ENCODE data around the gene PRKD2. TPM values are rescaled to one million over a fixed set of nuclear protein-coding genes. Genes with fewer than 3 reads are reported as not detected.

The PRKD2 gene
- total RNA-seq, 1 experiment from 2014 or later, result 98.3 TPM

DNA sequence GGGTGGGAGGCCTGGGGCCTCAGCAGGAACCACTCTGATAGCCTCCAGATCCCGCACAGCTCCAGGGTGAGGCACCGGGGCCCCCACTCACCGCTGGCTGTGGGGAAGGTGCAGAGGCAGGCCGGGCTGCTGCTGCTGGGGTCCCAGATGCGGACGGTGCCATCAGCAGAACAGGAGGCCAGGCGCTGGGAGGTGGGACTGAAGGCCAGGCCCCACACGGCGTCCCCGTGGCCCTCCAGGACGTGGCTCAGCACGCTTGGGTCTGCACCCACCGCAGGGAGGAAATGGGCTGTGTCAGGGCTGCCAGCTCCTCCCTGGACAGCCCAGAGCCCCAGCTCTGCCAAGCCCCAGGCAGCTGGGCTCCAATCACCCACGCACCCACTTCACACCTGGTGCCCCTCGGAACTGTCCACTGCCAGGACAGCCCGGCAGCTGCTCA lies 6.1 kb upstream of the PRKD2 start:
- Mint-ChIP-seq H3K9me3 (ENCODE audit: low read depth, unreplicated experiment) (no peaks in the 10 kb centered on the region), H3K27ac (ENCODE audit: unreplicated experiment) (no peak overlapping the region), H3K4me3 (ENCODE audit: low read depth, unreplicated experiment) (no peak overlapping the region), H3K27me3 (ENCODE audit: unreplicated experiment) (no peaks in the 10 kb centered on the region), H3K36me3 (ENCODE audit: insufficient read depth, unreplicated experiment) (peaks cover 76% of the 10 kb centered on the region), H3K4me1 (ENCODE audit: low read depth, unreplicated experiment) (peaks cover 10% of the 10 kb centered on the region)
- no peak for DNase-seq
- CTCF ChIA-PET, result interaction anchor here (1.1 kb wide), 1 partner anchor 9 kb away, joined by 5 read pairs; no protein-coding TSS in a partner anchor
- TF ChIP-seq, protein P1, sequence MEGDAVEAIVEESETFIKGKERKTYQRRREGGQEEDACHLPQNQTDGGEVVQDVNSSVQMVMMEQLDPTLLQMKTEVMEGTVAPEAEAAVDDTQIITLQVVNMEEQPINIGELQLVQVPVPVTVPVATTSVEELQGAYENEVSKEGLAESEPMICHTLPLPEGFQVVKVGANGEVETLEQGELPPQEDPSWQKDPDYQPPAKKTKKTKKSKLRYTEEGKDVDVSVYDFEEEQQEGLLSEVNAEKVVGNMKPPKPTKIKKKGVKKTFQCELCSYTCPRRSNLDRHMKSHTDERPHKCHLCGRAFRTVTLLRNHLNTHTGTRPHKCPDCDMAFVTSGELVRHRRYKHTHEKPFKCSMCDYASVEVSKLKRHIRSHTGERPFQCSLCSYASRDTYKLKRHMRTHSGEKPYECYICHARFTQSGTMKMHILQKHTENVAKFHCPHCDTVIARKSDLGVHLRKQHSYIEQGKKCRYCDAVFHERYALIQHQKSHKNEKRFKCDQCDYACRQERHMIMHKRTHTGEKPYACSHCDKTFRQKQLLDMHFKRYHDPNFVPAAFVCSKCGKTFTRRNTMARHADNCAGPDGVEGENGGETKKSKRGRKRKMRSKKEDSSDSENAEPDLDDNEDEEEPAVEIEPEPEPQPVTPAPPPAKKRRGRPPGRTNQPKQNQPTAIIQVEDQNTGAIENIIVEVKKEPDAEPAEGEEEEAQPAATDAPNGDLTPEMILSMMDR (IDR thresholded peaks at IDR 0.05; ENCODE audit: unreplicated experiment), result no peak
- intact Hi-C loops (cut with micrococcal nuclease; ENCODE audit: unreplicated experiment), result no loop called here
- BruUV-seq (replicated peaks), result no TSS peak

DNA sequence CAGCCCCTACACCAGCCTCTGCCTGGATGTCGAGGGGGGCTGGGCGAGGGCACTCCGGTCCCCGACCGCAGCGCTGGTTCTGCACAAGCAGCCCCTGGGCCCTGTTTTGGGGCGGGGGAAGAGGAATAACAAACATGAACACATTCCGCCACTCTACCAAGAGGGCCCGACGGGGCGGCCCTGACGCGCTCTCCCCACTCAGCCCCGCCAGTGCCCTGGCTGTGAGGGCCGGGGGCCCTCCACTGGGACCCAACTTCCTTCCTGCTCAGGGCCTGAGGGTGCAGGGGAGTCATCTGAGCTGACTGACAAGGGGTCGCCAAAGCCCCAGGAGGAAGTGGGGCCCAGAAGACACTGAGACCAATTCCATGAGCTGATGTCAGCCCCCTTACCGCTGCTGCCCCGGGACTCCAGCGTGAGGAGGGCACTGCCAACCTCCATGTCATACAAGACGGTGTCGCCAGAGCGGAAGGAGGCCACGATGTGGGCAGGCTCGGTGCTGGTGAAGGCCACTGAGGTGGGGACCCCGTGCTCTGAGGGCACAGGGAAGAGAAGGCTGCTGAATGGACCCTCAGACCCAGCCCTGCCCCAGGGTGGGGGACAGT lies 5.6 kb upstream of the PRKD2 start:
- no TSS peak for BruUV-seq (replicated peaks)
- no peak overlapping the region for H3K27ac Mint-ChIP-seq (ENCODE audit: unreplicated experiment)
- intact Hi-C loops (cut with micrococcal nuclease; ENCODE audit: unreplicated experiment), result no loop called here
- CTCF ChIA-PET, result interaction anchor here (1.1 kb wide), 1 partner anchor 8 kb away, joined by 5 read pairs; no protein-coding TSS in a partner anchor
- peaks cover 15% of the 10 kb centered on the region for H3K4me1 Mint-ChIP-seq (ENCODE audit: low read depth, unreplicated experiment)
- H3K4me3 Mint-ChIP-seq (ENCODE audit: low read depth, unreplicated experiment), result no peak overlapping the region
- H3K36me3 Mint-ChIP-seq (ENCODE audit: insufficient read depth, unreplicated experiment), result peaks cover 79% of the 10 kb centered on the region
- no peaks in the 10 kb centered on the region for H3K27me3 Mint-ChIP-seq (ENCODE audit: unreplicated experiment)
- TF ChIP-seq, protein P1 (IDR thresholded peaks at IDR 0.05; ENCODE audit: unreplicated experiment), result no peak
- no peaks in the 10 kb centered on the region for H3K9me3 Mint-ChIP-seq (ENCODE audit: low read depth, unreplicated experiment)
- DNase-seq, result no peak

DNA sequence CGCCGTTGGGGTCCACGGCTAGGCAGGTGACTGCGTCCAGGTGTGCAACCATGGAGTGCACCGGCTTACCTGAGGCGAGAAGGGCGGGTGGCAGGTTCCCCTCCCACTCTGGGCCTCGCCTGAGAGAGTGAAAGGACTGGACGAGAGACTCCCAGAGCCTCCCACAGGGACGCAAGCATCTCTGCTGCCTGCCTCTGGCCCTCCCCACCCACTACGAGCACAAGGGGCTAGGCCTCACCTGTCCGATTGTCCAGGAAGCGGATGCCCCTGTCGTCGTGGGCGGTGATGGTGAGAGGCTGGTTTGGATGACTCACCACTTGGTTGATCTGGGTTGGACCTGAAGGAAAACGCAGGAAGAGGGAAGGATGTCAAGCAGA lies 5.1 kb upstream of the PRKD2 start:
- DNase-seq, result no peak
- Mint-ChIP-seq H3K27ac (ENCODE audit: unreplicated experiment) (no peak overlapping the region), H3K4me3 (ENCODE audit: low read depth, unreplicated experiment) (no peak overlapping the region), H3K27me3 (ENCODE audit: unreplicated experiment) (no peaks in the 10 kb centered on the region), H3K9me3 (ENCODE audit: low read depth, unreplicated experiment) (no peaks in the 10 kb centered on the region), H3K36me3 (ENCODE audit: insufficient read depth, unreplicated experiment) (peaks cover 79% of the 10 kb centered on the region), H3K4me1 (ENCODE audit: low read depth, unreplicated experiment) (peaks cover 18% of the 10 kb centered on the region)
- CTCF ChIA-PET, result no interaction called here
- no TSS peak for BruUV-seq (replicated peaks)
- intact Hi-C loops (cut with micrococcal nuclease; ENCODE audit: unreplicated experiment), result no loop called here
- TF ChIP-seq, protein P1 (IDR thresholded peaks at IDR 0.05; ENCODE audit: unreplicated experiment), result no peak

DNA sequence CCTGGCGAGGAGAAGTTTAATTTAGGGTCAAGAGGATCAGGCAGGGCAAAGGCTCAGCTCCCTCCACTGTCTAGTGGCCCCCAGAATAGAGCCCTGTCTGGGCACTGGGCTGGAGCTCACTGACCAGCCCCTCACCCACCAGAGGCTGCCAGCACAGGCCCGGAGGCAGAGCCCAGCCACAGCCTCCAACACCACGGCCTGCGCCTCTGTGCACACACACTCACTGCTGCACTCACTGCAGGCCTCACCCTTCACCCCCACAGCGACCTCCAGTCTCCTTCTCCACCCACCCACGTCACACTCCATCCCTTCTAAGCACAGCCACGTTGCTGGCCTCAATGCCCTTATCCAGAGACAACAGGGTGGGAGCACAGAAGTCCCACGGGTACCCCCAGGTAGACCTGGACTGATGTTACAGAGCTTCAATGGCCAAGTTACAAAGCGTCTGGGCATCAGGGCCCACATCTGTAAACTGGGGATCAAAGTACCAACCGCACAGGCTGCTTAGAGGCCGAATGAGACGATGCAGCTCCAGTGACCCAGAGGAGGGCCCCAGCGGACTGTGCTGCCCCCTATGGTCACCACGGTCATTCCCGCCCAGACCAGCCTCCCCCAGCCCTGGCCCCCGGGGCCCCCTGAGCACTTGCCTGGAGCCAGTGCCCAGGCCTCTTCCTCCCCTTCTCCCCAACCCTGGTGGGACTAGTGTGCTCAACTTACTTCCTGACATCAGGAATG lies 4.5 kb upstream of the PRKD2 start:
- no peaks in the 10 kb centered on the region for H3K9me3 Mint-ChIP-seq (ENCODE audit: low read depth, unreplicated experiment)
- DNase-seq, result no peak
- peaks cover 79% of the 10 kb centered on the region for H3K36me3 Mint-ChIP-seq (ENCODE audit: insufficient read depth, unreplicated experiment)
- H3K27me3 Mint-ChIP-seq (ENCODE audit: unreplicated experiment), result no peaks in the 10 kb centered on the region
- CTCF ChIA-PET, result no interaction called here
- peaks cover 18% of the 10 kb centered on the region for H3K4me1 Mint-ChIP-seq (ENCODE audit: low read depth, unreplicated experiment)
- intact Hi-C loops (cut with micrococcal nuclease; ENCODE audit: unreplicated experiment), result no loop called here
- TF ChIP-seq, protein P1 (IDR thresholded peaks at IDR 0.05; ENCODE audit: unreplicated experiment), result peak; percentile 37
- no peak overlapping the region for H3K27ac Mint-ChIP-seq (ENCODE audit: unreplicated experiment)
- no TSS peak for BruUV-seq (replicated peaks)
- no peak overlapping the region for H3K4me3 Mint-ChIP-seq (ENCODE audit: low read depth, unreplicated experiment)

Data from Calu3 (cell line).